ENCODE data around the gene ATF4. TPM values are rescaled to one million over a fixed set of nuclear protein-coding genes. Genes with fewer than 3 reads are reported as not detected.

Gene ATF4
- total RNA-seq, 1 donor from 2014 or later, result 173 TPM

DNA sequence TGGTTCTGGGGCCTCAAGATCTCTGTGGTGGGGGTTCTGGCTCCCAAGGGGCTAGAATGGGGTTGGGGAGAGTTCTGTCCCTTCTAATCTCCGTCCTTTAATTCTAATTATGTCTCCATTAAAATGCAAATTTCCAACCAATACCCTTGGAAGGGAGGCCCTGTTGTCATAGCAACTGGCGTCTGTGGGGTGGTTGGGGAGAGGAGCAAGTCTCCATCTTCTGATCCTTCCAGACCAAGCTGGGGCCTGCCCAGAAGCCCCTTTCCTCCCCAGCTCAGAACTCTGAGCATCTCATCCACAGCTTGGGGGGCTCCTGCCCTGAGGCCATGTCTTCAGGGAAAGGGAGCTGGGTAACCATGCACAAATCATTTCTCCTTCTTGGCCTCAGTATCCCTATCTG is 17.6 kb downstream of the ATF4 start:
- H3K36me3 ChIP-seq, result no peaks in the 10 kb centered on the region
- no peaks in the 10 kb centered on the region for H3K4me1 ChIP-seq
- intact Hi-C loops (cut with DNase I), result loop anchor here (5.0 kb wide), 2 partner anchors 269 to 484 kb away; no protein-coding TSS in a partner anchor
- no peaks in the 10 kb centered on the region for H3K27me3 ChIP-seq
- no peaks in the 10 kb centered on the region for H3K9me3 ChIP-seq
- no peak overlapping the region for H3K4me3 ChIP-seq
- TF ChIP-seq, protein P1, sequence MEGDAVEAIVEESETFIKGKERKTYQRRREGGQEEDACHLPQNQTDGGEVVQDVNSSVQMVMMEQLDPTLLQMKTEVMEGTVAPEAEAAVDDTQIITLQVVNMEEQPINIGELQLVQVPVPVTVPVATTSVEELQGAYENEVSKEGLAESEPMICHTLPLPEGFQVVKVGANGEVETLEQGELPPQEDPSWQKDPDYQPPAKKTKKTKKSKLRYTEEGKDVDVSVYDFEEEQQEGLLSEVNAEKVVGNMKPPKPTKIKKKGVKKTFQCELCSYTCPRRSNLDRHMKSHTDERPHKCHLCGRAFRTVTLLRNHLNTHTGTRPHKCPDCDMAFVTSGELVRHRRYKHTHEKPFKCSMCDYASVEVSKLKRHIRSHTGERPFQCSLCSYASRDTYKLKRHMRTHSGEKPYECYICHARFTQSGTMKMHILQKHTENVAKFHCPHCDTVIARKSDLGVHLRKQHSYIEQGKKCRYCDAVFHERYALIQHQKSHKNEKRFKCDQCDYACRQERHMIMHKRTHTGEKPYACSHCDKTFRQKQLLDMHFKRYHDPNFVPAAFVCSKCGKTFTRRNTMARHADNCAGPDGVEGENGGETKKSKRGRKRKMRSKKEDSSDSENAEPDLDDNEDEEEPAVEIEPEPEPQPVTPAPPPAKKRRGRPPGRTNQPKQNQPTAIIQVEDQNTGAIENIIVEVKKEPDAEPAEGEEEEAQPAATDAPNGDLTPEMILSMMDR (IDR thresholded peaks at IDR 0.05), result no peak
- DNase-seq (ENCODE audit: low spot score in 2 of 2), result no peak
- no peak overlapping the region for H3K27ac ChIP-seq

DNA sequence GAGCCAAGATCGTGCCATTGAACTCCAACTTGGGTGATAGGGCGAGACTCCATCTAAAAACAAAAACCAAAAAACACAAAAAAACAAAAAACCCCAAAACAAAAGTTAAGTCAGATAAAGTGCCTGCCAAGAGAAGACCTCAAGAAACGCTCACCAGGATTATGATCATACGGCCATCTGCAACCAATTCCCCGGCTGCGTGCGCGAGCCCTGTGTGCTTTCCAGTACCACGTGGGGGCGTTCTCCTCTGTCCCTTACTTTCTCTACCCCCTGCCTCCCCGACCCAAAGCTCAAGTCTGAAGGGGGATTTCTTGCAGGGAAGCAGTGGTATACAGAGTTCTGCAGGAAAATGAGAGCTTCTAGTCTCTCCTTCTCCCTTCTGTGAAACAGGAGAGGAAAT is 22.7 kb downstream of the ATF4 start:
- Histone ChIP-seq H3K27ac (no peak overlapping the region), H3K4me1 (no peaks in the 10 kb centered on the region), H3K9me3 (no peaks in the 10 kb centered on the region), H3K4me3 (no peak overlapping the region), H3K27me3 (peaks cover 4% of the 10 kb centered on the region), H3K36me3 (no peaks in the 10 kb centered on the region)
- no peak for DNase-seq (ENCODE audit: low spot score in 2 of 2)
- TF ChIP-seq, protein P1 (IDR thresholded peaks at IDR 0.05), result no peak
- intact Hi-C loops (cut with DNase I), result no loop called here

DNA sequence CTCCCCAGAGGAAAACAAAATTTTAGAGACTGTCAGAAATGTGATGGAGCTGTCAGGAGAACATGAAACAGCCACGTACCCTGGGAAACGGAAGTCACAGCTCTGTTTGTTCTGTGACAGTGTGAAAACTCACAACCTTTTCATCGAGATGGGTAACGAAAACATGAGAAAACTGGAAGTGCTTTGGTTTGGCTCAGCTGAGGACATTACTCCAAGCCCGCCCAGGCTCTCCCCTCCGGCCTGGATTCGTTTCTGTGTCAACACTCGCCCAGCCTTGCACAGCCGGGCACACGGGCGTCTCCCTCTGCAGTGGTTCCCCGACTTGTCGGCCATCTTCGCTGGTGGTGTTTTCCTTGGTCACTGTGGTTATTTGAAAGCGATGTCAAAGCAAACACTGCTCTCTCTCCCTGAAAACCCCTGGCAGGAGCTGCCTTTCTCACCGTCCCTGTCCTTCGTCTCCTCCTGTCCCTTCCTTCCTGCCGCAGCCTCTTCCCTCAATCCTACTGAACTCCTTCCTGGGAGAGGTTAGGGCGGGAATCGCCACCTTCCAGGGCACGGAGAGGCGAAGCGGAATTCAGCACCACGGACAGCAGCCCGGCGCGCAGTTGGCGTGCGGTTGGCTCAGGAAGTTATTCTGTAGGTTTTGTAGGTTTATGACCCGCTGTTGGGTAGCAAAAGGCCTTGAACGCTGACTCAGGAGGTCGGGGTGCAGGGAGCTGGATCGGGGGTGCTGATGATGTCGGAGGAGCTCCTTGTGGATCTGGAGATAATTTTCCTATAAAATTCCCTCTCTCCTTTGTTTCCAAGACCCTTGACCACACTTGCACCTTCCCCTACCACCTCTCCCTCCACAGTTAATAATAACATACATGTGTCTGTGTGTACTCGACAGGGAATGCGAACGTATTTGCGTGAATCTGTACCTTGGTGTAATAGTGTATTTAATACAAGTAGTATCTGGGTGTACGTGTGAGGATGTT is 25.3 kb downstream of the ATF4 start:
- TF ChIP-seq, protein P1 (IDR thresholded peaks at IDR 0.05), result no peak

DNA sequence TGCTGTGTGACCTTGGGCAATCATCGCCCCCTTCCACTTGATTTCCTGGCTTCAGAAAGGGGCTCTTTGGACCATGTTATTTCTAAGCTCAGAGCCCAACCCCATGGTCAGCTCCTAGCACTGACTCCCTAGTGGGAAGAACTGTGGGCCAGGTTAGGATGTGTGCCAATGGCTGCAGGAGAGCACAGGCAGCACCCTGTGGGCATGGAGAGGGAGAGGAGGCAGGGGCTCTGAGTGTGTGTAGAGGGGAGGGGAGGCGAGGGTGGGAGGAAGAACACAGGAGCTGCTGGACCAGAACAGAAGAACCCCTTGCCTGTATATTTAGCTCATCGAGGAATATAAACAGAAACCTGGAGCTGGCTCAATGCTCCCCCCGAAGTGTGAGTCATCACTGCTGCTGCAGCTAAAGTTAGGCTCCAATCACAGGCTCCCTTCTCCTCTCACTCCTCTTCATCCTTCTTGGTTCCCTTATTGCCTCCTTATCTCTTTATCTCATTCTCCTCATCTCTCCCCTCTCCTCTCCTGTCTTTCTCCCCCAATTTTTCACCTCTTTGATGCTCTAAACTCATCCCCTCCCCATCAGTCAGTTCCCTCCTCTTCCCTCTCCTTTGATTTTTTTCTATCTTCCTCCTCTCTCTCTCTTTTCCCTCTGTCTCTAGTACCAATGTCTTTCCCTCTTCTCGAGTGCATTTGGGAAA is 26.7 kb downstream of the ATF4 start:
- no peak for DNase-seq (ENCODE audit: low spot score in 2 of 2)
- Histone ChIP-seq H3K4me1 (no peaks in the 10 kb centered on the region), H3K27me3 (peaks cover 4% of the 10 kb centered on the region), H3K9me3 (no peaks in the 10 kb centered on the region), H3K4me3 (no peak overlapping the region), H3K36me3 (no peaks in the 10 kb centered on the region), H3K27ac (no peak overlapping the region)
- TF ChIP-seq, protein P1 (IDR thresholded peaks at IDR 0.05), result no peak
- intact Hi-C loops (cut with DNase I), result no loop called here

More for the DNA sequence above, 25.3 kb downstream of the ATF4 start:
- Histone ChIP-seq H3K36me3 (no peaks in the 10 kb centered on the region), H3K4me1 (no peaks in the 10 kb centered on the region), H3K4me3 (no peak overlapping the region), H3K9me3 (no peaks in the 10 kb centered on the region), H3K27me3 (peaks cover 4% of the 10 kb centered on the region), H3K27ac (no peak overlapping the region)
- DNase-seq (ENCODE audit: low spot score in 2 of 2), result no peak
- intact Hi-C loops (cut with DNase I), result no loop called here

DNA sequence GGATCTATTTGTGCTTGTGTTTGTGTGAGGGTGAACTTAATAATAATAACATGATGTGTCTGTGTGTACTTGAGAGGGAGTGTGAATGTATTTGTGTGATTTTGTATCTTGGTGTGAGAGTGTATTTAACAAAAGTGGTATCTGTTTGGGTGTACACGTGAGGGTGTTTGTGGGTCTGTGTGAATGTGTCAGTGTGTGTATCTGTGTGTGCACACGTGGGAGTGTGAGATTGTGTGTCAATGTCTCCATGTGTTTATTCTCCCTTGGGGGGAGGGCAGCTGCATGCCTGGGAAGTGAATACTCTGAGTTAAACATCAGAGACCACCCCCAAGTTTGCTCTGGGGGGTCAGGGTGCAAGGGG is 27.2 kb downstream of the ATF4 start:
- Histone ChIP-seq H3K9me3 (no peaks in the 10 kb centered on the region), H3K4me1 (no peaks in the 10 kb centered on the region), H3K36me3 (no peaks in the 10 kb centered on the region), H3K4me3 (no peak overlapping the region), H3K27me3 (peaks cover 4% of the 10 kb centered on the region), H3K27ac (no peak overlapping the region)
- TF ChIP-seq, protein P1 (IDR thresholded peaks at IDR 0.05), result no peak
- intact Hi-C loops (cut with DNase I), result no loop called here
- no peak for DNase-seq (ENCODE audit: low spot score in 2 of 2)
